Suprapubic skin (tissue), 4 donors: ENCODE measurements around the gene AKAP1.

Experiments
- CTCF ChIP-seq, 2 donors: fragments of 200-600 bp in 1 of 2; fragments of 450-650 bp in 1 of 2; sonication (generic) in 1 of 2; IDR thresholded peaks; one replicate each; pipeline ENCODE4 v1.5.1; 2016 to 2019; ENCODE audit warnings: antibody characterized with exemption in 2 of 2, mild to moderate bottlenecking in 1 of 2, moderate library complexity in 1 of 2
- EP300 ChIP-seq: sonication (generic); formaldehyde crosslinking; IDR thresholded peaks from one replicate; pipeline ENCODE4 v1.6.1; 2017; ENCODE audit warnings: antibody characterized with exemption
- POLR2AphosphoS5 ChIP-seq, 3 donors: sonication (generic); formaldehyde crosslinking; IDR thresholded peaks; one replicate each; pipeline ENCODE4 v1.6.1; 2017; ENCODE audit warnings: antibody characterized with exemption in 3 of 3

GRCh38 chr17:57135026-57135788 lies 50.2 kb downstream of the AKAP1 start:
- TF ChIP-seq POLR2AphosphoS5 (IDR thresholded peaks at IDR 0.05): no peak
- TF ChIP-seq EP300: no peak
- no peak for TF ChIP-seq CTCF (IDR thresholded peaks at IDR 0.05)
